ENCODE measurements around the gene CBARP. TPM values are rescaled to one million over a fixed set of nuclear protein-coding genes. Genes with fewer than 3 reads are reported as not detected.
A peak's percentile ranks its signal among the peaks of the same experiment; 100 is the strongest.

The CBARP gene
- total and polyA plus RNA-seq, 9 donors = 0.45 to 21.1 (median 1.6) TPM; not detected in 1

- no peak for DNase-seq
- intact Hi-C loops (cut with DNase I) = loop anchor here in 3 of 4 donors (5.0 to 10.0 kb wide), 2 partner anchors 67 to 175 kb away; no protein-coding TSS in a partner anchor
- TF ChIP-seq EP300 (IDR thresholded peaks at IDR 0.05) (no peak), CTCF (IDR thresholded peaks at IDR 0.05) (no peak), POLR2A (IDR thresholded peaks at IDR 0.05) (no peak)
- Histone ChIP-seq H3K27ac (no peak overlapping the region), H3K9me3 (no peaks in the 10 kb centered on the region), H3K4me3 (no peak overlapping the region), H3K36me3 (no peaks in the 10 kb centered on the region), H3K4me1 (ENCODE audit: insufficient read depth) (no peaks in the 10 kb centered on the region), H3K27me3 (no peaks in the 10 kb centered on the region)
- 71 to 74% (median 73%) methylated on average over 9 of the region's 9 CpGs for WGBS, 3 donors
Observed at GRCh38 chr19:1189419-1189818, 48.4 kb downstream of the CBARP start.

GRCh38 chr19:1183543-1184172, 54.1 kb downstream of the CBARP start:
- Histone ChIP-seq H3K27me3 (no peaks in the 10 kb centered on the region), H3K4me3 (no peak overlapping the region), H3K27ac (no peak overlapping the region), H3K36me3 (no peaks in the 10 kb centered on the region), H3K9me3 (no peaks in the 10 kb centered on the region), H3K4me1 (ENCODE audit: insufficient read depth) (no peaks in the 10 kb centered on the region)
- intact Hi-C loops (cut with DNase I) = loop anchor here in 2 of 4 donors (10.0 kb wide), 1 partner anchor 169 kb away; no protein-coding TSS in a partner anchor
- WGBS, 3 donors = 83 to 85% (median 85%) methylated on average over 19 of the region's 19 CpGs
- peak in 2 of 5 donors; percentile 19 to 35 for DNase-seq
- TF ChIP-seq POLR2A (IDR thresholded peaks at IDR 0.05) = no peak
- no peak for TF ChIP-seq EP300 (IDR thresholded peaks at IDR 0.05)
- no peak for TF ChIP-seq CTCF (IDR thresholded peaks at IDR 0.05)

GRCh38 chr19:1182727-1183126, 55.1 kb downstream of the CBARP start:
- 91% methylated on average over 11 of the region's 11 CpGs; no CpG with 5 or more reads in 1 of the 3 donors for WGBS, 3 donors
- intact Hi-C loops (cut with DNase I) = loop anchor here in 2 of 4 donors (10.0 kb wide), 1 partner anchor 168 kb away; no protein-coding TSS in a partner anchor

GRCh38 chr19:1182068-1182467, 55.7 kb downstream of the CBARP start:
- DNase-seq = no peak
- TF ChIP-seq CTCF (IDR thresholded peaks at IDR 0.05) (no peak), EP300 (IDR thresholded peaks at IDR 0.05) (no peak), POLR2A (IDR thresholded peaks at IDR 0.05) (no peak)
- Histone ChIP-seq H3K36me3 (no peaks in the 10 kb centered on the region), H3K27me3 (no peaks in the 10 kb centered on the region), H3K9me3 (no peaks in the 10 kb centered on the region), H3K4me1 (ENCODE audit: insufficient read depth) (no peaks in the 10 kb centered on the region), H3K27ac (no peak overlapping the region), H3K4me3 (no peak overlapping the region)
- 92 to 97% (median 94%) methylated on average over 10 of the region's 10 CpGs for WGBS, 3 donors
- intact Hi-C loops (cut with DNase I) = loop anchor here in 2 of 4 donors (10.0 kb wide), 1 partner anchor 167 kb away; no protein-coding TSS in a partner anchor

More at GRCh38 chr19:1182727-1183126, 55.1 kb downstream of the CBARP start:
- H3K27me3 ChIP-seq = no peaks in the 10 kb centered on the region
- TF ChIP-seq EP300 (IDR thresholded peaks at IDR 0.05) (no peak), CTCF (IDR thresholded peaks at IDR 0.05) (no peak)
- no peaks in the 10 kb centered on the region for H3K9me3 ChIP-seq
- no peak overlapping the region for H3K27ac ChIP-seq
- no peaks in the 10 kb centered on the region for H3K4me1 ChIP-seq (ENCODE audit: insufficient read depth)
- no peaks in the 10 kb centered on the region for H3K36me3 ChIP-seq
- no peak for DNase-seq
- no peak overlapping the region for H3K4me3 ChIP-seq

Data from ovary (tissue), 9 donors.